Measurements from ENCODE around the gene CAPRIN2.
A peak's percentile ranks its signal among the peaks of the same experiment; 100 is the strongest.

Gene CAPRIN2

GRCh38 chr12:30730011-30730410, 24.7 kb downstream of the CAPRIN2 start:
- no peak for DNase-seq (ENCODE audit: extremely low read depth, low read depth)
- TF ChIP-seq, protein P1, sequence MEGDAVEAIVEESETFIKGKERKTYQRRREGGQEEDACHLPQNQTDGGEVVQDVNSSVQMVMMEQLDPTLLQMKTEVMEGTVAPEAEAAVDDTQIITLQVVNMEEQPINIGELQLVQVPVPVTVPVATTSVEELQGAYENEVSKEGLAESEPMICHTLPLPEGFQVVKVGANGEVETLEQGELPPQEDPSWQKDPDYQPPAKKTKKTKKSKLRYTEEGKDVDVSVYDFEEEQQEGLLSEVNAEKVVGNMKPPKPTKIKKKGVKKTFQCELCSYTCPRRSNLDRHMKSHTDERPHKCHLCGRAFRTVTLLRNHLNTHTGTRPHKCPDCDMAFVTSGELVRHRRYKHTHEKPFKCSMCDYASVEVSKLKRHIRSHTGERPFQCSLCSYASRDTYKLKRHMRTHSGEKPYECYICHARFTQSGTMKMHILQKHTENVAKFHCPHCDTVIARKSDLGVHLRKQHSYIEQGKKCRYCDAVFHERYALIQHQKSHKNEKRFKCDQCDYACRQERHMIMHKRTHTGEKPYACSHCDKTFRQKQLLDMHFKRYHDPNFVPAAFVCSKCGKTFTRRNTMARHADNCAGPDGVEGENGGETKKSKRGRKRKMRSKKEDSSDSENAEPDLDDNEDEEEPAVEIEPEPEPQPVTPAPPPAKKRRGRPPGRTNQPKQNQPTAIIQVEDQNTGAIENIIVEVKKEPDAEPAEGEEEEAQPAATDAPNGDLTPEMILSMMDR (IDR thresholded peaks at IDR 0.05; ENCODE audit: low read depth, low read length), result no peak

DNA sequence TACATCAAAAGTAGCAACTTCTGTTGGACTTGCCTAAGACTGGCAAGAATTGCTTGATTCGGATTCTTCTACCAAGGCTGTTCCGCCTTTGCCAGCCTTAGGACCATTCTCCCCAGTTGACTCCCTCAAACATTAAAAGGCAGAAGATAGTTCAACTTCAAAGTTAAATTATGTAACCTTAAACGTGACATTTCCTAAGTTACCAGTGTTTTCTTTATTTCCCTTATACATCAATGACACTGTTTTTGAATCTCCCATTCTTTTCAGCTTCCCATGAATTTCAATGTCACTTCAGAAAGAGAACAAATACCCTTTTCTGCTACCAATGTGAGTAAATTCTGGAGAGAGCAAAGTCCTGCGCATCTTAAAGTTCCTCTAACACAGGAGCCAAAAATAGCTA, 25.2 kb downstream of the CAPRIN2 start:
- DNase-seq (ENCODE audit: extremely low read depth, low read depth), result no peak
- TF ChIP-seq, protein P1 (IDR thresholded peaks at IDR 0.05; ENCODE audit: low read depth, low read length), result no peak

GRCh38 chr12:30726647-30727046, 28.1 kb downstream of the CAPRIN2 start:
- no peak for DNase-seq (ENCODE audit: extremely low read depth, low read depth)
- TF ChIP-seq, protein P1 (IDR thresholded peaks at IDR 0.05; ENCODE audit: low read depth, low read length), result no peak

- peak; percentile 31 for DNase-seq (ENCODE audit: extremely low read depth, low read depth)
- TF ChIP-seq, protein P1 (IDR thresholded peaks at IDR 0.05; ENCODE audit: low read depth, low read length), result peak; percentile 9
Observed at GRCh38 chr12:30725739-30726138, 29.0 kb downstream of the CAPRIN2 start.

DNA sequence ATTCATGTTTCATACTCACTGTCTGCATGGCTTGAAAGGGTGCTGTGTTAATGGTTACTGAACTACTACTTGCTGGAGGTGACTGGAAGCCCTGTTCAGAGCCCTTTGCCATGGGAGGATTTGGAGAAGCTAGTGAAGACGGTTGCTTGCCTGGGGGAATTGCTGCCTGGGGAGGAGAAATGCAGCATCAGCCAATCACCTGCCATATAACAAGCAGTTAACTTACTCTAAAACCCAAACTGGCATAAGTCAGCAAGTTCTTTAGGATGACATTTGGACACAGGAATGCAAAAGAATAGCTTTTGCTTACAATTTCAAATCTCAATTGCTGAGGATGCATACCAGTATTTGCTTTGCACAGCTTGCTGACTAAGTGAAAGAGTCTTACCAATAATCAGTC, 35.7 kb downstream of the CAPRIN2 start:
- TF ChIP-seq, protein P1 (IDR thresholded peaks at IDR 0.05; ENCODE audit: low read depth, low read length), result no peak
- peak; percentile 52 for DNase-seq (ENCODE audit: extremely low read depth, low read depth)

DNA sequence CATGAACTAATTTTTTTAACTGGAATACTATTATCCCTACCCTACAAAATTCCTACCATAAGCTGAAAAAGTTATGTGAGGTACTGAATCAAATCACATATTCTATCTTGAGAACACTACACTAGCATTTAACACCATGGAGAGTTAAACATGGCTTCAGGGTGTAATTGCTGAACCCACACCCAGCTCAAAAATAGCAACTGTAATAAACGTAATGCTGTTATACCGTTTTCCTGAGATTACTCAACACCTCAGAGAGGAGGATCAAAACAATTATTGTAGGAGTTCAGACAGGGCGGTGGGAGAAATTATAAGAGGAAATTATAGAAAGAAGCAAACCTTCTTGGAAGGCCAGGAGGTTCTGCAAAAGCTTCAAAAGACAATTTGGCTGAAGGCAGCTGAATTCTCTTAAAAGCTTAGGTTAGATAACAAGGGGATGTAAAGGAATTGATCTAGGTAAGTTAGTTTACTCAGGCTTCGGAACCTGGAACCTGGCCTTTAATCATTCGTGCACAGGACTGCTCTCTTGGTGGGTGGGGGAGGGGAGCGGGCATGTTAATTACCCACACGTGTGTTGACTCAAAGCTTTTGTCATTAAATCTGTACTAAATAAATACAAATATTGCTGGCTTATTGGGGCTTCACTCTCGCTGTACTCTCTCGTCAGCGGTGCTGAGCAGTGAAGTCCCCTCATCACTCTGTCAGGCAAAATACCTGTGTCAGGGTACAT, 47.0 kb downstream of the CAPRIN2 start:
- TF ChIP-seq, protein P1 (IDR thresholded peaks at IDR 0.05; ENCODE audit: low read depth, low read length), result no peak
- no peak for DNase-seq (ENCODE audit: extremely low read depth, low read depth)

DNA sequence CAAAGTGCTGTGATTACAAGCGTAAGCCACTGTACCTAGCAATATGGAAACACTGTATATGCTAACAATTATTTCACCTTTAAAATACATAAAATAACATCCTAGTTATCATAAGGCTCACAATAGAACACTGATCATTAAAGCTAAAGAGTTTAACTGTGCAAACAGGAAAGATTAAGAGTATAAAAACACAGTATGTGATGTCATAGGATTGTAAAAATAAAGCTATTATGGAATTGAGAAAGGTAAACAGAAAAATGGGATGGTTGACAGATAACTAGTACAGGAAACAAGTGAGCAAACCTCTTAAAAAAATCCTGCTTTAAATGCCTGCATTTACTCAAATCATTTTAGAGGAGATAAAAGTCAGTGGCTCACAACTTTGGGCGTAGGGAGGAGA, 48.3 kb downstream of the CAPRIN2 start:
- TF ChIP-seq, protein P1 (IDR thresholded peaks at IDR 0.05; ENCODE audit: low read depth, low read length), result no peak
- no peak for DNase-seq (ENCODE audit: extremely low read depth, low read depth)

Data from AG09319 (cell line).